Dermis blood vessel endothelial cell (primary cell): ENCODE data around the gene VPS16. TPM values are rescaled to one million over a fixed set of nuclear protein-coding genes. Genes with fewer than 3 reads are reported as not detected.

Experiments used
- DNase-seq: peaks from one replicate; pipeline ENCODE4 v3.0.0; 2010
- total RNA-seq: library from RNA; depleted of rRNA; stranded (reverse); fragments of >200 nt; gene quantifications from 2 replicates; pipeline ENCODE4 v1.2.3, GENCODE V29; 2014

VPS16 gene
- total RNA-seq, 1 donor from 2014 or later: 51.6 TPM

DNA sequence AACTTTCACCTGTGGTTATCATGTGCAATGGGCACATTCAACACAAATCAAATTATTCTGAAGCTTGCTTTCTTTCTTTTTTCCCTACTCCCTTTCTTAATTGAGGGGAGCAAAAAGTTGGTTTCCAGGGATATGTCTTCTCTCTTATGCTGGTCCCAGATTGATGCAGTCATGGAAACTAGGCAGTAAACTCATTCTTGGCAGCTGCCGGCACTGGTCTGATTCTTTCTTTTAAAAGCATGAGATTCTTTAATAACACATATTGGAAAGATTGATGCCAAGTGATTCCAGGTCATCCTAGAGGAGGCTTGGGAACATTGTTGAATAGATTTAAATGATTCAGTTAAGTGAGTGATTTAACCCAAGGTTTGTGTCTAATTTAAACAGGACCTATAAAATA, 61.7 kb downstream of the VPS16 start:
- peak; percentile 9 for DNase-seq

DNA sequence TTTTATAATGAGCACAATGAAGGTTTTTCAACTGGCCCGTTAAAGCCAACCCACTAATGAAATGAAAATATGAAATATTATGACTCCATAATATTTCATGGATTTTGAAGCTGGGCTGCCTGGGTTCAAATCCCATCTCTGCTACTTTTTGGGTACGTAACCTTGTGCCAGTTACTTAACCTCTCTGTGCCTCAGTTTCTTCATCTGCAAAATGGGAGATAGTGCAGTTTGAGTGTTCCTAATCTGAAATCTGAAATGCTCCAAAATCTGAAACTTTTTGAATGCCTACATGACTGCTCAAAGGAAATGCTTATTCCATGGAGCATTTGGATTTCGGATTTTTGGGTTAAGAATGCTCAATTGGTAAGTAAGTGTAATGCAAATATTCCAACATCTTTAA, 62.3 kb downstream of the VPS16 start:
- no peak for DNase-seq

DNA sequence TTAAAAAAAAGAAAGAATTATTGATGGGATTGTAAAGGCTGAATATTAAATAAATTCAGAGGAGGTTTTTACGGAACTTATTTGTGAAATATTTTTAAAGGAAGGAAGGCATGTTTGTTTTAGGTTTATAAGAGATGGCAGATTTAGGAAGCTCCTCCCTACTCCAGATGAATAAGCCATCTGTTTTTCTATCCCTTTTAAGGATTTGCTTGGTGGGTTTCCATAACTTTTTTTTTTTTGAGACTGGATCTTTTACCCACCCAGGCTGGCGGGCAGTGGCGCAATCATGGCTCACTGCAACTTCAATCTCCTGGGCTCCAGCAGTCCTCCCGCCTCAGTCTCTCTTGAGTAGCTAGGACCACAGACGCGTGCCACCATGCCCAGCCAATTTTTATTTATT, 63.1 kb downstream of the VPS16 start:
- no peak for DNase-seq

DNA sequence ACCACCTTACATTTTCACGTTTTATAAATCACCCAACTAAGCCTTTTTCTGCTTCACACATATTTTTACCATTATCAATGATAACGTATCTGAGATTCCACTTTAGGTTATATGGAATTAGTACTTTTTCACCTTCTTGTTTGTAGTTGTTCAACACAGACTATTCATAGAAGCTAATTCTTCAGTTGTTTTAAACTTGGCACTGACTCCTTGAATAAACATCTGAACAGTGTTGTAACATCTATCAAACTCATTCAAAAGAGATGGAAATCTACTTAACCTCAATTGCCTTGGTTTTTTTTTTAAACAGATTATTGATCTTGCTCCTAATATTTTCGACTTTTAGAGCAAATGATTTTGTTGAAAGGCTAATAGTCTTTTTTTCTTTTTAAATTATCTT, 67.0 kb downstream of the VPS16 start:
- no peak for DNase-seq

DNA sequence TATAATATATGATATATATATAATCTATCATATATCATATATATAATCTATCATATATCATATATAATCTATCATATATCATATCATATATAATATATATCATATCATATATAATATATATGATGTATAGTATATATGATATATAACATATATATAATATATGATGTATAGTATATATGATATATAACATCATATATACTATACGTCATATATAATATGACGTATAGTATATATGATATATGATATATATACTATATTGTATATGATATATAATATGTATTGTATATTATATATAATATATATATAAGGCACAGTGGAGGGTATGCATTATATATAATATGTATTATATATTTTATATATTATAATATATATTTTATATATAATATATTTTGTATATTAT, 69.4 kb downstream of the VPS16 start:
- no peak for DNase-seq

DNA sequence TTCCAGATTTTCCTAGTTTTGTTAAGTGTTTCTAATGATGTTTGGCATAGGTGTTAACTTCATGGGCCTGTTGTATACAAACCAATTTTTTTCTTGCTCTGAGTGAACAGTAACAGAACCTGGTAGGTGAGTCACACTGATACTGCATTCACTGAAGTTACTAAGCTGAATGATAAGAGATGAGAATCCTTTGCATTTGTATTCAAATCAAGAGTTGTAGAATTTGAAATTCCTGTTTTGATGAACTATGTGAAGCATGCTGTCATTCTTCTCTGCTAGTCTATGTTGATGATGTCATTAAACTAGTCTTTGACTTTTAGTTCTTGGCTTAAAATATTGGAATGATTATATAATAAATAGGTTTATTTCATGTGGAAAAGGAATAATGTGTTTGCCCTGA, 70.7 kb downstream of the VPS16 start:
- no peak for DNase-seq

DNA sequence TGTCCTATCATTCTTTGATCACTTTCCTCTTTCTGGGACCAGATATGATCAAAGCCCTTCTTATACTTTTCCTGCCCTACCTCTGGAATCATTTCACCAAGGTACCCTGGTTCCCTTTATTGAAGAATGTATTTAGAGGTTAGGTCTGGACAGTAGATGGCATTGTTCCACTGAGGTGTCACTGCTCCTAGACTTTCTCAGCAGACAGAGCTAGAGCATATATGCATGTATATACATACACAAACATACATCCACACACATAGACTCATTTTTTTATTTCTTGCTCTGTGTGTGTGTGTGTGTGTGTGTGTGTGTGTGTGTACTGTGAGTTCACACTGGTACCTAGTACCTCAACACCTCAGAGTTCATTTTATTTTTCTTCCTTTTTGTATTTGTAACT, 73.6 kb downstream of the VPS16 start:
- DNase-seq: peak; percentile 55

Other genes with a start within 250 kb of the VPS16 start
- gene NOP56, start 188.1 kb upstream of the VPS16 start, total RNA-seq: 149 and 182 TPM in 2 replicates
- 118 and 131 TPM in 2 replicates for gene IDH3B, start 176.5 kb upstream of the VPS16 start, total RNA-seq
- gene EBF4, start 148.0 kb upstream of the VPS16 start, total RNA-seq: 1.0 and 2.4 TPM in 2 replicates
- 0.34 and 0.37 TPM in 2 replicates for gene CPXM1, start 40.1 kb upstream of the VPS16 start, total RNA-seq
- not detected in 2 replicates for gene C20orf141, start 25.8 kb upstream of the VPS16 start, total RNA-seq
- not detected in 2 replicates for gene TMEM239, start 24.4 kb upstream of the VPS16 start, total RNA-seq
- 19.8 and 42.2 TPM in 2 replicates for gene PCED1A, start 90 bp upstream of the VPS16 start, total RNA-seq
- gene PTPRA, start 32.7 kb downstream of the VPS16 start, total RNA-seq: 27.9 and 37.1 TPM in 2 replicates
- gene GNRH2, start 202.9 kb downstream of the VPS16 start, total RNA-seq: not detected in 2 replicates
- gene MRPS26, start 205.3 kb downstream of the VPS16 start, total RNA-seq: 34.5 and 37.6 TPM in 2 replicates
- gene OXT, start 230.9 kb downstream of the VPS16 start, total RNA-seq: not detected in 2 replicates
- not detected in 2 replicates for gene AVP, start 244.0 kb downstream of the VPS16 start, total RNA-seq